ENCODE measurements around the gene DST. TPM values are rescaled to one million over a fixed set of nuclear protein-coding genes. Genes with fewer than 3 reads are reported as not detected.
"Not testable (repeated sequence)": the region's sequence is repeated elsewhere in the genome, so short reads cannot be mapped to it uniquely, and the experiment has no call there.

The DST gene
- total RNA-seq, 3 donors from 2014 or later = 2.3 to 4.7 (median 3.5) TPM

DNA sequence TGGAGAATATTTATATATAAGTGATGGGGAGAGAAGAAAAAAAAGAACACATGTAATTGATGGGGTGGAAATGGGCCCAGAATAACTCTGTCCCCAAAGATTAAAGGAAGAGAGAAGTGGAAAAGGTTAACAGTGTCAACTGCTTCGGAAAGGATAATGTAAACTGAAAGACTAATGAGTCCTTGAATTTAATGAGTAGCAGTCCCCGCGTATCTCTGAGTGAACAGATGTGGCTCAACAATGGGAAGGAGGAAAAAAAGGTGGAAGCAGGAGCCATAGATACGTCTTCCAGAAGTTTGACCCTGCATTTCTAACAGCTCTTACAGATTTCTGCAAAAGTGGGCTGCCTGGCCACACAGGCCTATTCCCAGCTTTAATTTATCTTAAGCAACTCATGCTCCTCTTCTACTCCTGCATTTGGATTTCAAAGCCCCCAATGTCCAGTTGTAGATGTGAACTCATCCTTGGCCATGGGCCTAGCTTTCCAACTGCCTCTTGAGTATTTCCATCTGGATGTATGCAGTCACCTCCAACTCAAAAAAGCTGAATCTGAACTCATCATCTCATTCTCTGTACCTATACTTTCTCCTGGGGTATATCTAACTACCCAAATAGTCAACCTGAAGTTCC is 61.3 kb downstream of the DST start:
- Mint-ChIP-seq H3K4me1 (ENCODE audit: low read depth) (no peaks in the 10 kb centered on the region), H3K9me3 (no peaks in the 10 kb centered on the region), H3K36me3 (ENCODE audit: insufficient read depth) (no peaks in the 10 kb centered on the region), H3K27me3 (ENCODE audit: low read depth) (peaks cover 1% of the 10 kb centered on the region), H3K4me3 (no peak overlapping the region)
- ATAC-seq (no peak), DNase-seq (no peak)

DNA sequence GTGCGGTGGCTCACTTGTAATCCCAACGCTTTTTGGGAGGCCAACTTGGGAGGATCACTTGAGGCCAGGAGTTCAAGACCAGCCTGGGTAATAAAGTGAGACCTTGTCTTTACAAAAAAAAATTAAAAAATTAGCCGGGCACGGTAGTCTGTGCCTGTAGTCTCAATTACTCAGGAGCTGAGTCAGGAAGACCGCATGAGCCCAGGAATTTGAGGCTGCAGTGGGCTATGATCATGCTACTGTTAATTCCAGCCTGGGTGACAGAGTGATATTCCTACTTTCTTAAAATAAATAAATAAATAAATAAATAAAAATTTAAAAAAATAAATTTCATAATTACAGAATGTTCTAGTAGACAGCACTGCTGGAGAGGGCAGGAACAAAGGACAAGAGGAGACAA is 62.4 kb downstream of the DST start:
- Mint-ChIP-seq H3K4me3 (no peak overlapping the region), H3K36me3 (ENCODE audit: insufficient read depth) (no peaks in the 10 kb centered on the region), H3K4me1 (ENCODE audit: low read depth) (no peaks in the 10 kb centered on the region), H3K9me3 (no peaks in the 10 kb centered on the region), H3K27me3 (ENCODE audit: low read depth) (no peaks in the 10 kb centered on the region)
- DNase-seq = no peak
- ATAC-seq = no peak

DNA sequence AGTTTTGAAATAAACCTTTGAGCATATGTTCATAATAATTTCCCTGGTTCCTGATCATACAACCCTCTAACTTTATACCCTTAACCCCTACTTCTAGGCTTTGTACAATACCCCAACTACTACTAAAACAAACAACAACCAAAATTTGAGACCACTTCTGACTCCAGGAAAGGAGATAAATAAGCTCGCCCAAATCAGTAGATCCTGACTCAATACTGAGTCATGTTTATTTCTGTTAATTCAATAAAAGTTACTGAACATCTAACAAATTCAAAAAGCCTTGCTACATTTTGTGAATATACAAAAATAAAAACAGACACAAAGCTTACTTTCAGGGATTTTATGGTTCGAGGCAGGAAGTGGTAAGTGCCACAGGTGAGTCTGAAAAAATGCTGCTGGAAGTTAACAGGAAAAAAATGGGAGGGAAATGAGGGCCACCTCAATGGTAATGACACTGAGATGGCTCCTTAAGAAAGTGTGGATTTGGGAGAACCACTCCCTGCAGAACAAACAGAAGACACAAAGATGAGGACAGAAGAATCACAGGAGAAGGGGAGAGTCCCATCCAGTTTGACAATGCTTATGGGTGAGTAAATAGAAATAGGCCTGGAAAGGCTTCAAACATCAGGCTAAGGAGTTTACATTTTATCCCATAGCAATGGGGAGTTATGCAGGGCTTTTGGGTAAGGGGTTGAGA is 63.4 kb downstream of the DST start:
- Mint-ChIP-seq H3K9me3 (no peaks in the 10 kb centered on the region), H3K27me3 (ENCODE audit: low read depth) (no peaks in the 10 kb centered on the region), H3K4me1 (ENCODE audit: low read depth) (no peaks in the 10 kb centered on the region), H3K4me3 (no peak overlapping the region), H3K36me3 (ENCODE audit: insufficient read depth) (no peaks in the 10 kb centered on the region)
- DNase-seq = no peak
- no peak for ATAC-seq

DNA sequence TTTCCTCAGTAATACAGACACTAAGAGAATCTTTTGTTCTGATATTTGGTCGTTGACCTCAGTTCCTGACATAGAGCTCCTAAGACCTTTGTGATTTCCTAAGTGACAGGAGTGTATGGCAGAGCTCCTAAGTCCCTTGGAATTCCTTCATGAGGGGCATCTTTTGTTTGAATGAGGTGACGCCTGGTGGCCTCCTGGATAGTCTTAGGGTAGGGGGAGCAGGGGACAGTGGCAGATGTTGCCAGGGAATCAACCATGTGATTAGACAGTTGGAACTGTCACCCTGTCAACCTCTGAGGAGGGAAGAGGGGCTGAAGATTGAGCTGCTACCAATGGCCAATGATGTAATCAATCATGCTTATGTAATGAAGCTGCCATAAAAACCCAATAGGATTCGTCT is 67.0 kb downstream of the DST start:
- DNase-seq (no peak), ATAC-seq (no peak)
- no peaks in the 10 kb centered on the region for H3K9me3 Mint-ChIP-seq
- H3K36me3 Mint-ChIP-seq (ENCODE audit: insufficient read depth) = no peaks in the 10 kb centered on the region
- H3K27me3 Mint-ChIP-seq (ENCODE audit: low read depth) = no peaks in the 10 kb centered on the region
- H3K4me3 Mint-ChIP-seq = no peak overlapping the region
- H3K4me1 Mint-ChIP-seq (ENCODE audit: low read depth) = no peaks in the 10 kb centered on the region

DNA sequence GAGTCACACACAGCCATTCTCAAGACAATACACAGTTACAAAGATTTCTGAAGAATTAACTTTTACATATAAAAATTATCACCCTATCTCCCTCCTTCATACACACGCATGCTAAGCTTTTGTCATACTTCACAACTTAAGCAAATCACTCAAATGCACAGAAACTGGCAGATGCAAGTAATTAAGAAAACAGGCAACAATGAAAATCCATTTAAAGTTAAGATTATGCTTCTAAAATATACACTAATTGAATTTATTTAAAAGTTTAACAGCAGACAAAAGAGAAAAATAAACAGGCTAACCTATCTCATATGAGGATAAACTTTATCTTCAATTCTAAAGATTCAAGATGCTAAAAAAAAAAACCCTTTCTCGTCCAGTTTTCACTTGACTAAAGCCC is 68.4 kb downstream of the DST start:
- Mint-ChIP-seq H3K36me3 (ENCODE audit: insufficient read depth) (no peaks in the 10 kb centered on the region), H3K4me3 (no peak overlapping the region), H3K9me3 (no peaks in the 10 kb centered on the region), H3K27me3 (ENCODE audit: low read depth) (no peaks in the 10 kb centered on the region), H3K4me1 (ENCODE audit: low read depth) (no peaks in the 10 kb centered on the region)
- ATAC-seq (no peak), DNase-seq (no peak)

DNA sequence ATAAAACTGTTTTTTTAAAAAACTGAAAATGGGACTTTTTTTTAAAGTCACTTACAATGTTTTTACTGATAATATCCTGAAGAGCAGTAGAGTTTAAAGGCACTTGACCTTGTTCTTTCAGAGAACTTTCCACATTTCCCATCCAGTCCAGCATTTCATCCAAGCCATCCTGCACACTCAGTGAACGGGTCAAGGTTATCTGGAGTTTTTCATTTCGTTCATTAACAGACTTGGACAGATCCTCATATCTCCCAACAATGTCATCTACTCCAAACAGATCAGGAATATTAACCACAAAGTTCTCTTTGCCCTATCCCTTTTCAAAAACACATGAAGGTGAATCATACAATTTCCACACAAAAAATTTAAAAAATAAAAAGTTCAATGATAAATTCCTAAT is 69.1 kb downstream of the DST start:
- no peaks in the 10 kb centered on the region for H3K9me3 Mint-ChIP-seq
- no peaks in the 10 kb centered on the region for H3K27me3 Mint-ChIP-seq (ENCODE audit: low read depth)
- no peaks in the 10 kb centered on the region for H3K4me1 Mint-ChIP-seq (ENCODE audit: low read depth)
- no peaks in the 10 kb centered on the region for H3K36me3 Mint-ChIP-seq (ENCODE audit: insufficient read depth)
- DNase-seq = no peak
- no peak overlapping the region for H3K4me3 Mint-ChIP-seq
- no peak for ATAC-seq

DNA sequence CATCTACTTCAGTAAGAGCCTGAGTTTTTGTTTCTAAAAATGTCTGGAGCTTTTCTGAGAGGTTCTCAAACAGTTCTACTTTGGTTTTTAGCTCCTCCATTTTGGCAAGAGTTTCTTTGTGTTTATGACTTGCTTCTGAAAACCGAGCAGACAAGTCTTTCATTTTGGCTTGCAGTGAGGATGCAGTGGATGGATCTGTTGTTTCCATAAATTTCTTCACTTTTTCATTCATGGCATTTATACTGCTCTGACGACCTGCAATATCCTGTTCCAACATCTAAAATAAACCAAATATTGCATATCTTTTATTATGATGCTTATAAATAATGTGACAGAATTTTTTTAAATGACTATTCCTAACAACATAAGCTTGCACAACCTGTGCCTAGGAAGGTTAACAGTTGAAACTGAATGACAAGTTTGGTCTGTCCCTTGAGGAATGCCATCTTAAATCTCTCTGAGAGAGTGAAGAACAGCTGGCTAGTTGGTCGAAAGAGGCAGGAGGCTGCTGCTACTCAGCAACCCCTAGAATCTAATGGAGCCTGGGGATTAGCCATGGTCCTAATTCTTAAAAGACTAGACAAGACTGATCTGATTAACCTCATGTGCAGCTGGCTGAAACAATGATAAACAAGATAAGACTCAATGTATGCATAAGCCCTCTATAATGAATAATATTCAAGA is 69.8 kb downstream of the DST start:
- Mint-ChIP-seq H3K4me3 (no peak overlapping the region), H3K27me3 (ENCODE audit: low read depth) (no peaks in the 10 kb centered on the region), H3K36me3 (ENCODE audit: insufficient read depth) (no peaks in the 10 kb centered on the region), H3K4me1 (ENCODE audit: low read depth) (no peaks in the 10 kb centered on the region), H3K9me3 (no peaks in the 10 kb centered on the region)
- ATAC-seq (no peak), DNase-seq (no peak)

DNA sequence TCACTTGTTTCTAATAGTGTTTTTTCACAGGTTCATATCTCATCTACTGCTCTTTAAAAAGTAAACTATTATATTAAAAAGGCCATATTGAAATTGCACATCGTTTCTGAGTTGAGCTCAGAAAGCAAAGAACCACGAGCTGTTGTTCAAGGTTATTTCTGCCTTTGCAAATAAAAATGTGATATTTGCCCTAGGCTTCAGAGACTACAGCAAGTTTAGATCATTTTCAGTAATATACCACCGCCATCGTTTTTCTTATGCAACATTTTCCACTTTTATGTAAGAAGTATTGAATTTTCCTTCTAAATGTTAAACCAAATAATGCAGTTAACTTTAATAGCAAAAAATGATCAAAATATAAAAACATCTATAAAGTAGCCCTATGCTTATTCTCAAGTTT is 71.1 kb downstream of the DST start:
- H3K4me3 Mint-ChIP-seq = no peak overlapping the region
- H3K36me3 Mint-ChIP-seq (ENCODE audit: insufficient read depth) = no peaks in the 10 kb centered on the region
- H3K9me3 Mint-ChIP-seq = no peaks in the 10 kb centered on the region
- no peaks in the 10 kb centered on the region for H3K4me1 Mint-ChIP-seq (ENCODE audit: low read depth)
- ATAC-seq (no peak), DNase-seq (no peak)
- H3K27me3 Mint-ChIP-seq (ENCODE audit: low read depth) = no peaks in the 10 kb centered on the region

DNA sequence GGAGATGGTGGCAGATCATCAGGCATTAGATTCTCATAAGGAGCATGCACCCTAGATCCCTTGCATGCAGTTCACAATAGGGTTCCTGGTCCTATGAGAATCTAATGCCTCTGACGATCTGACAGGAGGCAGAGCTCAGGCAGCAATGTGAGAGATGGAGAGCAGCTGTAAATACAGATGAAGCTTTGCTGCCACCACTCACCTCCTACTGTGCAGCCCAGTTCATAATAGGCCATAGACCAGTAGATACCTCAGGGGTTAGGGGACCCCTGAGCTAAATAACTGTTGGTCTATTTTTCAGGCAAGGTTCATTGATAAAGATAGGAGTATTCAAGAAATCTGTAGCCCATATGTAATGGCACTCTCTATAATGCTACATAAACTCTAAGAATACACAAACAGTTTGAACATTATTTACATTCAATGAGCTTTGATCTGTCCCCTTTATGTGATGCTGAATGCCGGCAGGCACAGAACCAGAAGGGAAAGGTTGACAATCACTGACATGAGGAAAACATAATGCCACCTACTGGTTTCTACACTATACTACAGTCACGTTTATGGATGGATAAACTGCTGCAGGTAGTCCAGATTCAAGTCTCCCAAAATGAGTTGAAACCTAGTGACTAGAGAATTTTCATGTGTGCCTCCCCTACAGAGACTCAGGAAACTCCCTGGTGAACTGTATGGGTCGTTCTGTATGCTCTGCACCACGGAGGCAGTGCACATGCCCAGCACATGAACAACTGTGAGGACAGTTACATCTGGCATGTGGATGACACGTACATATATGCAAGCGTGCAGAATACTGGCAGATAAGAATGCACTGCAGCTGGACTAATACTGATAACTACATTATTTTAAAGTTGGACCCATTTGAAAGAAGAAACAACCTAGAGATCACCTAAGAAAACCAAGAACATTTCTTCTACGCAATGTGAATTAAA is 72.0 kb downstream of the DST start:
- Mint-ChIP-seq H3K36me3 (ENCODE audit: insufficient read depth) (no peaks in the 10 kb centered on the region), H3K9me3 (no peaks in the 10 kb centered on the region), H3K27me3 (ENCODE audit: low read depth) (no peaks in the 10 kb centered on the region), H3K4me3 (no peak overlapping the region), H3K4me1 (ENCODE audit: low read depth) (no peaks in the 10 kb centered on the region)
- DNase-seq (no peak), ATAC-seq (peak; percentile 32 to 63)

DNA sequence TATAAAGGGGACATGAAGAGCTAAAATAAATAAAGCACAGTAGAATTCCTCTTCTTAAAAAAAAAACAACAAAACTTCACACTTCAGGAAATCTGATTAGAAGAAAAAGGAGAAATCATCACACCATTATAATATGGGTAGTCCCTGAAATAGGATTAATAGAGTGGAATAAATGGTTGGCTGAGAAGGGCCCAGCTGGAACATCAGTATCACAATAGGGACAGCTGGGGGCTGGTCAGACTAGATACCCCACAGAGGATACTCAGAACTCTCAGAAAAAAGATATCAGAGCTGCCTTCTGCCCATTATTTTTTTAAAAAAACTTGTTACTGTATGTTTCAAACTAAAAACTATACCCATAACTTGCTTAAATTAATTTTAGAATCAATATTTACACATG is 75.2 kb downstream of the DST start:
- no peak overlapping the region for H3K4me3 Mint-ChIP-seq
- no peaks in the 10 kb centered on the region for H3K27me3 Mint-ChIP-seq (ENCODE audit: low read depth)
- ATAC-seq = no peak
- DNase-seq = no peak
- no peaks in the 10 kb centered on the region for H3K4me1 Mint-ChIP-seq (ENCODE audit: low read depth)
- no peaks in the 10 kb centered on the region for H3K36me3 Mint-ChIP-seq (ENCODE audit: insufficient read depth)
- no peaks in the 10 kb centered on the region for H3K9me3 Mint-ChIP-seq

DNA sequence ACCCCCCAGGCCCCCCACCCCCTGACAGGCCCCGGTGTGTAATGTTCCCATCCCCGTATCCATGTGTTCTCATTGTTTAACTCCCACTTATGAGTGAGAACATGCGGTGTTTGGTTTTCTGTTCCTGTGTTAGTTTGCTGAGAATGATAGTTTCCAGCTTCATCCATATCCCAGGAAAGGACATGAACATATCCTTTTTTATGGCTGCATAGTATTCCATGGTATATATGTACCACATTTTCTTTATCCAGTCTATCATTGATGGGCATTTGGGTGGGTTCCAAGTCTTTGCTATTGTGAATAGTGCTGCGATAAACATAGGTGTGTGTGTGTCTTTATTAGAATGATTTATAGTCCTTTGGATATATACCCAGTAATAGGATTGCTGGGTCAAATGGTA is 80.0 kb downstream of the DST start:
- not testable (repeated sequence) for H3K4me3 Mint-ChIP-seq; H3K9me3 Mint-ChIP-seq; H3K4me1 Mint-ChIP-seq (ENCODE audit: low read depth); H3K27me3 Mint-ChIP-seq (ENCODE audit: low read depth); DNase-seq; H3K36me3 Mint-ChIP-seq (ENCODE audit: insufficient read depth); ATAC-seq

DNA sequence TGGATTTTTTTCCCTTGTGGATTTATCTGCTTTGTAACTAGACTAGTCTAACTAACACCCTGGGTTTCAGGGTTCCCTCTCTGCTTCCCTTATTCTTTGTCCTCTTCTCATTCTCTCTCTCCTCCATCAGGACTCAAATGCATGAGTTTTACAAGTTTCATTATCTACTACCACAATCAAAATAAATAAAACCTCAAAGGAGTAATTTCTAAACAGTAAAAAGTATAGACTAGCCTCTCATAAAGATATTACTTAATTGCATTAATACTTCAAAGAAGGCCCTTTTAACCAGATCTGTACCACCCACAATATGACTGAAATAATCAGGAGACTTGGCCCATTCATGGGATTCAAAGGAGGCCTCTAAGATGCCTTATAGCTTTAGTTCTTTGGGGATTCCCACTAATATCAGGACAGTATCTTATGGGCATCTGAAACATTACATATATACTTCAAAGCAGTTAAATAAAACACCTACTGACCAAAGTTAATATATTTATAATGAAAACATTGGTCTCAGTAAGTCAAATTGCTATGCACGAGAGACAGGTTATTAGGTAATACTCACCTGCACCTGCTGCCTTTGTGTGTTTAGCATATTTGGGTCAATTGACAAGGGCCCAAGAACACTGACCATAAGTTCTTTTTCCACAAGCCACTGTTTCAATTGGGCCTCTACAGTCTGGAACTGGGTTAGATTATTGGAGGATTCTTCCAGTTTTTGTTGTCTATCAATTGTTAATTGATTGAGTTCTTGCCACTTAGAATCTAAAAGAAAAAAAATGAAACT is 85.7 kb downstream of the DST start:
- Mint-ChIP-seq H3K27me3 (ENCODE audit: low read depth) (no peaks in the 10 kb centered on the region), H3K36me3 (ENCODE audit: insufficient read depth) (no peaks in the 10 kb centered on the region), H3K4me1 (ENCODE audit: low read depth) (no peaks in the 10 kb centered on the region), H3K4me3 (no peak overlapping the region), H3K9me3 (no peaks in the 10 kb centered on the region)
- ATAC-seq = no peak
- no peak for DNase-seq

DNA sequence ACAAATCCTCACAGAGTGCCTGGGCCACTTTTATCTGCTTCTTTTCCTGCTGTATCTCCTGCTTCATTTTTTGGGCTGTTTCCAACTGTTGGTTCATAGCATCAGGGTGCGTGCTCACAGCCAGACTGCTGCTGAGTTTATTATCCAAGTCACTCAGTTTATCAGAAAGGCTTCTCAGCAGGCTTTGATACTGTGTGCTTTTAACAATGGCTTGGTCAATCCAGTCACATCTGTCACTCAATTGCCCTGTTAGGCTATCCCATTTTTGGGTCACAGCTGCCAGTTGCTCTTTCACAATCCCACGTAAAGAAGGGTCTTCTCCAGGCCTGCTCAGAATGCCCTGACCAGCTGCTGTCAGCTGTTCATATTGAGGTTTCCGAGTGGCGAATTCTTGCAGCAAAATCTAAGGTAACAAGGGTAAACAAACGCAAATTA is 87.2 kb downstream of the DST start:
- H3K9me3 Mint-ChIP-seq = no peaks in the 10 kb centered on the region
- no peak for DNase-seq
- H3K36me3 Mint-ChIP-seq (ENCODE audit: insufficient read depth) = no peaks in the 10 kb centered on the region
- no peak for ATAC-seq
- no peaks in the 10 kb centered on the region for H3K4me1 Mint-ChIP-seq (ENCODE audit: low read depth)
- no peak overlapping the region for H3K4me3 Mint-ChIP-seq
- no peaks in the 10 kb centered on the region for H3K27me3 Mint-ChIP-seq (ENCODE audit: low read depth)

Measured in activated T-cell treated with anti-CD3 and anti-CD28 coated beads, Interleukin-2, amount 50 U/mL, for 4 hours (primary cell).